Mesenchymal stem cell (in vitro differentiated cells and primary cell): Measurements from ENCODE around the gene ERICH4.

ENCODE experiments used
- DNase-seq: peaks from one replicate; pipeline ENCODE4 v3.0.0-alpha.2; 2013
- H2AFZ ChIP-seq: one replicate; pipeline ENCODE4 v1.6.1; 2013; ENCODE audit warnings: low read depth, mild to moderate bottlenecking, control low read depth, inconsistent platforms, low read length, moderate library complexity
- H2AK5ac ChIP-seq: 2 replicates; pipeline ENCODE4 v1.6.1; 2013; ENCODE audit warnings: low read length, moderate library complexity, mild to moderate bottlenecking, inconsistent platforms; ENCODE audit not compliant: severe bottlenecking
- H2BK120ac ChIP-seq: one replicate; pipeline ENCODE4 v1.6.1; 2013; ENCODE audit warnings: low read depth, mild to moderate bottlenecking, inconsistent platforms, low read length, moderate library complexity
- H2BK12ac ChIP-seq, 2 experiments: one replicate each; pipeline ENCODE4 v1.6.1; 2013; ENCODE audit warnings: inconsistent platforms in 2 of 2, low read length in 2 of 2, mild to moderate bottlenecking in 2 of 2, moderate library complexity in 2 of 2, control low read depth in 1 of 2
- H2BK15ac ChIP-seq: one replicate; pipeline ENCODE4 v1.6.1; 2013; ENCODE audit warnings: mild to moderate bottlenecking, low read depth, inconsistent platforms; ENCODE audit not compliant: poor library complexity, severe bottlenecking
- H2BK5ac ChIP-seq: 2 replicates; pipeline ENCODE4 v1.6.1; 2013; ENCODE audit warnings: low read depth, mild to moderate bottlenecking, low read length, control low read depth, inconsistent platforms; ENCODE audit not compliant: poor library complexity, severe bottlenecking
- H3K14ac ChIP-seq, 2 experiments: one replicate each; pipeline ENCODE4 v1.6.1; 2013; ENCODE audit warnings: inconsistent platforms in 2 of 2, low read length in 2 of 2, control low read depth in 1 of 2, mild to moderate bottlenecking in 1 of 2, moderate library complexity in 1 of 2
- H3K18ac ChIP-seq, 2 experiments: one replicate each; pipeline ENCODE4 v1.6.1; 2013; ENCODE audit warnings: inconsistent platforms in 2 of 2, low read length in 2 of 2, control low read depth in 1 of 2, low read depth in 1 of 2, mild to moderate bottlenecking in 1 of 2
- H3K23ac ChIP-seq, 2 experiments: one replicate each; pipeline ENCODE4 v1.6.1; 2013; ENCODE audit warnings: inconsistent platforms in 2 of 2, low read length in 2 of 2, mild to moderate bottlenecking in 2 of 2, moderate library complexity in 2 of 2, control low read depth in 1 of 2
- H3K27ac ChIP-seq: 2 replicates; pipeline ENCODE4 v1.5.1; 2013; ENCODE audit warnings: mild to moderate bottlenecking, moderate library complexity, low read length, control low read depth, inconsistent platforms; ENCODE audit not compliant: poor library complexity, severe bottlenecking
- H3K27me3 ChIP-seq, 2 experiments: 2 replicates each; pipeline versions ENCODE4 v1.6.1 to v1.7.0; 2013; ENCODE audit warnings: low read length in 2 of 2, mild to moderate bottlenecking in 2 of 2, moderate library complexity in 2 of 2, control low read depth in 1 of 2, inconsistent platforms in 1 of 2; ENCODE audit not compliant: control insufficient read depth in 1 of 2, insufficient read depth in 1 of 2
- H3K36me3 ChIP-seq, 2 experiments: 2 replicates each; pipeline versions ENCODE4 v1.6.1 to v1.7.0; 2013; ENCODE audit warnings: low read length in 2 of 2, control low read depth in 1 of 2, inconsistent platforms in 1 of 2, low read depth in 1 of 2, mild to moderate bottlenecking in 1 of 2; ENCODE audit not compliant: insufficient read depth in 2 of 2, control insufficient read depth in 1 of 2
- H3K4ac ChIP-seq, 2 experiments: one replicate each; pipeline ENCODE4 v1.6.1; 2013; ENCODE audit warnings: inconsistent platforms in 2 of 2, low read length in 2 of 2, mild to moderate bottlenecking in 2 of 2, moderate library complexity in 2 of 2, control low read depth in 1 of 2, low read depth in 1 of 2
- H3K4me1 ChIP-seq: 2 replicates; pipeline ENCODE4 v1.6.1; 2013; ENCODE audit warnings: low read depth, low read length, control low read depth; ENCODE audit not compliant: control insufficient read depth, insufficient read depth
- H3K4me2 ChIP-seq: 2 replicates; pipeline ENCODE4 v1.6.1; 2013; ENCODE audit warnings: low read length, mild to moderate bottlenecking, inconsistent platforms; ENCODE audit not compliant: poor library complexity, severe bottlenecking
- H3K4me3 ChIP-seq, 2 experiments: 2 replicates each; pipeline versions ENCODE4 v1.5.1 to v1.7.0; 2013; ENCODE audit warnings: low read length in 2 of 2, mild to moderate bottlenecking in 2 of 2, control low read depth in 1 of 2, low read depth in 1 of 2; ENCODE audit not compliant: insufficient read depth in 1 of 2
- H3K79me1 ChIP-seq: replicated peaks from 2 replicates; pipeline ENCODE4 v1.6.1; 2013; ENCODE audit warnings: mild to moderate bottlenecking, control low read depth, low read length, inconsistent platforms; ENCODE audit not compliant: poor library complexity, severe bottlenecking
- H3K9ac ChIP-seq: 2 replicates; pipeline ENCODE4 v1.7.0; 2013; ENCODE audit warnings: mild to moderate bottlenecking, low read length, moderate library complexity
- H3K9me3 ChIP-seq: 2 replicates; pipeline ENCODE4 v1.7.0; 2013; ENCODE audit warnings: mild to moderate bottlenecking, low read length; ENCODE audit not compliant: control insufficient read depth
- H4K8ac ChIP-seq: one replicate; pipeline ENCODE4 v1.6.1; 2013; ENCODE audit warnings: inconsistent platforms, mild to moderate bottlenecking, low read length, moderate library complexity
- H4K91ac ChIP-seq: one replicate; pipeline ENCODE4 v1.6.1; 2013; ENCODE audit warnings: mild to moderate bottlenecking, low read length, inconsistent platforms
- WGBS: methylation state at CpG from one replicate; pipeline ENCODE4 v1.1.7; 2013; ENCODE audit warnings: mixed read lengths; 5-methylcytosine and 5-hydroxymethylcytosine counted together

ERICH4 gene

DNA sequence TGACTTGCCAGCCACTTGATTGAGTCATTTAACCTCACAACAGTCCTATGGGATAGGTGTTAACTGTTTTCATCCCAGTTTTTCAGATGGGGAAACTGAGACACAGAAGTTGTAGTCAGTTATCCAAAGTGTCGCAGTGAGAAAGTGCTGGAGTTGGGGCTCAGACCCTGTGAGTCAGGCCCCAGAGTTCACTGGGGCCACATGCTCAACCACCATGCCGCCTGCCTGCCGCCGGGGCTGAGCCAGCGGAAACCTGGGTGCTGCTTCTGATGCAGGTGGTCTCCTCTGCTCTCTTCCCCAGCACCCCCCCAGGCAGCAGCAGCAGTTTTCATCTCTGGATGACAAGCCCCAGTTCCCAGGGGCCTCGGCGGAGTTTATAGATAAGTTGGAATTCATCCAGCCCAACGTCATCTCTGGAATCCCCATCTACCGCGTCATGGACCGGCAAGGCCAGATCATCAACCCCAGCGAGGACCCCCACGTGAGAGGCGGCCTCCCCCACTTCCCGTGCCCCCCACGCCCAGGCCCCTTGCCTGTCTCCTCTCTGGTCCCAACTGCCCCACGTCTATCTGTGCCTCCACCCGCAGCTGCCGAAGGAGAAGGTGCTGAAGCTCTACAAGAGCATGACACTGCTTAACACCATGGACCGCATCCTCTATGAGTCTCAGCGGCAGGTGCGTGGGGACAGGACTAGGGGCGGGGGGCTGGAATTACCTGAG, 32.5 kb upstream of the ERICH4 start:
- no peak overlapping the region for H2BK5ac ChIP-seq
- no peak for DNase-seq
- H3K4ac ChIP-seq: no peak overlapping the region
- H3K27me3 ChIP-seq: no peaks in the 10 kb centered on the region
- no peak overlapping the region for H3K23ac ChIP-seq
- H4K8ac ChIP-seq: no peak overlapping the region
- H3K4me3 ChIP-seq: no peak overlapping the region
- H2BK12ac ChIP-seq: no peak overlapping the region
- H3K14ac ChIP-seq: no peak overlapping the region
- no peak overlapping the region for H2AFZ ChIP-seq
- no peak overlapping the region for H3K18ac ChIP-seq
- peaks cover 26% of the 10 kb centered on the region for H3K4me1 ChIP-seq
- 95% methylated on average over 23 of the region's 23 CpGs for WGBS
- H2AK5ac ChIP-seq: no peak overlapping the region
- H2BK120ac ChIP-seq: no peak overlapping the region
- no peak overlapping the region for H3K27ac ChIP-seq
- H3K79me1 ChIP-seq: peaks cover 11% of the 10 kb centered on the region
- H2BK15ac ChIP-seq: no peak overlapping the region
- H3K4me2 ChIP-seq: no peak overlapping the region
- no peak overlapping the region for H4K91ac ChIP-seq
- H3K36me3 ChIP-seq: peaks cover 42 to 45% of the 10 kb centered on the region in 2 experiments
- H3K9ac ChIP-seq: no peak overlapping the region
- H3K9me3 ChIP-seq: no peaks in the 10 kb centered on the region

- Histone ChIP-seq H3K4me3 (no peak overlapping the region), H3K9ac (no peak overlapping the region), H2BK5ac (no peak overlapping the region), H3K36me3 (peaks cover 46 to 50% of the 10 kb centered on the region in 2 experiments), H3K18ac (no peak overlapping the region), H3K9me3 (no peaks in the 10 kb centered on the region), H3K27me3 (no peaks in the 10 kb centered on the region), H3K4ac (no peak overlapping the region), H2AFZ (no peak overlapping the region), H3K14ac (no peak overlapping the region), H3K4me2 (no peak overlapping the region), H2BK15ac (no peak overlapping the region), H4K91ac (no peak overlapping the region), H3K27ac (no peak overlapping the region), H3K79me1 (peaks cover 10% of the 10 kb centered on the region), H3K4me1 (peaks cover 26% of the 10 kb centered on the region), H2AK5ac (no peak overlapping the region), H2BK12ac (no peak overlapping the region), H3K23ac (no peak overlapping the region), H4K8ac (no peak overlapping the region), H2BK120ac (no peak overlapping the region)
- WGBS: 70% methylated on average over 9 of the region's 9 CpGs
- DNase-seq: no peak
These were observed 31.6 kb upstream of the ERICH4 start for GRCh38 chr19:41411100-41411967.

DNA sequence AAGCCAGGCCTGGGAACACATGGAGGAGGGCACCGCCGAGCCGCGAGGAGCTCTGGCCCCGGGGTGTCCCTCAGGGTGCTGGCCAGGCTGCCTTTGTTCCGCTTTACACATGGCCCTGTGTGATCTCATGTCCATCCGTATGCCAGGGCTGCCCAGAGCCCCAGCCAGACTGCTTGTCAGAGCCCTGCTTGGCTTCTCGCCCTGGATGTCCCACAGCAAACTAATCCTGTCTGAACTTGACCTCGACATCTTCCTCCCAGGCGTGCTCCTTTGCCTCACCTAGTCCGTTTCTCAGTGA, 31.0 kb upstream of the ERICH4 start:
- Histone ChIP-seq H3K4me2 (no peak overlapping the region), H2BK120ac (no peak overlapping the region), H3K4me1 (peaks cover 26% of the 10 kb centered on the region), H2BK15ac (no peak overlapping the region), H3K18ac (no peak overlapping the region), H3K14ac (no peak overlapping the region), H2BK12ac (no peak overlapping the region), H3K4ac (no peak overlapping the region), H3K9me3 (no peaks in the 10 kb centered on the region), H3K79me1 (peaks cover 10% of the 10 kb centered on the region), H3K27ac (no peak overlapping the region), H2AK5ac (no peak overlapping the region), H3K9ac (no peak overlapping the region), H4K91ac (no peak overlapping the region), H3K4me3 (no peak overlapping the region), H3K23ac (no peak overlapping the region), H4K8ac (no peak overlapping the region), H3K36me3 (peaks cover 51 to 56% of the 10 kb centered on the region in 2 experiments), H2AFZ (no peak overlapping the region), H2BK5ac (no peak overlapping the region), H3K27me3 (no peaks in the 10 kb centered on the region)
- no peak for DNase-seq
- WGBS: 78% methylated on average over 11 of the region's 11 CpGs

GRCh38 chr19:41412953-41413352, 30.0 kb upstream of the ERICH4 start:
- H2AFZ ChIP-seq: no peak overlapping the region
- H3K4me1 ChIP-seq: peaks cover 19% of the 10 kb centered on the region
- 98% methylated on average over 5 of the region's 5 CpGs for WGBS
- H2BK12ac ChIP-seq: no peak overlapping the region
- no peak overlapping the region for H3K4ac ChIP-seq
- peaks cover 10% of the 10 kb centered on the region for H3K79me1 ChIP-seq
- H3K18ac ChIP-seq: no peak overlapping the region
- no peak overlapping the region for H3K23ac ChIP-seq
- no peak overlapping the region for H2BK120ac ChIP-seq
- no peak for DNase-seq
- H2BK15ac ChIP-seq: no peak overlapping the region
- H4K91ac ChIP-seq: no peak overlapping the region
- H3K9me3 ChIP-seq: no peaks in the 10 kb centered on the region
- no peak overlapping the region for H2AK5ac ChIP-seq
- no peak overlapping the region for H3K27ac ChIP-seq
- peaks cover 57 to 59% of the 10 kb centered on the region in 2 experiments for H3K36me3 ChIP-seq
- no peak overlapping the region for H3K4me2 ChIP-seq
- H3K4me3 ChIP-seq: no peak overlapping the region
- H3K14ac ChIP-seq: no peak overlapping the region
- no peaks in the 10 kb centered on the region for H3K27me3 ChIP-seq
- no peak overlapping the region for H3K9ac ChIP-seq
- H2BK5ac ChIP-seq: no peak overlapping the region
- H4K8ac ChIP-seq: no peak overlapping the region
